ENCODE measurements around the gene AXDND1.
A peak's percentile ranks its signal among the peaks of the same experiment; 100 is the strongest.

Gene AXDND1

GRCh38 chr1:179575497-179576314, 209.9 kb downstream of the AXDND1 start, which contains the start of gene NPHS2:
Gene NPHS2 (minus strand): TSS chr1:179575948. CDS start chr1:179575864, 84 bp downstream.
- DNase-seq (ENCODE audit: low spot score) = no peak

- no peak for DNase-seq (ENCODE audit: low spot score)
Observed at GRCh38 chr1:179576509-179576908, 210.7 kb downstream of the AXDND1 start.

GRCh38 chr1:179583771-179584320, 218.1 kb downstream of the AXDND1 start:
- DNase-seq (ENCODE audit: low spot score) = no peak

GRCh38 chr1:179586107-179586823, 220.5 kb downstream of the AXDND1 start:
- peak; percentile 77 for DNase-seq (ENCODE audit: low spot score)

- DNase-seq (ENCODE audit: low spot score) = no peak
Observed at GRCh38 chr1:179587336-179587735, 221.6 kb downstream of the AXDND1 start.

- DNase-seq (ENCODE audit: low spot score) = no peak
Observed at GRCh38 chr1:179588425-179589024, 222.8 kb downstream of the AXDND1 start.

- DNase-seq (ENCODE audit: low spot score) = no peak
Observed at GRCh38 chr1:179589509-179589908, 223.7 kb downstream of the AXDND1 start.

- no peak for DNase-seq (ENCODE audit: low spot score)
Observed at GRCh38 chr1:179590671-179591070, 224.9 kb downstream of the AXDND1 start.

- no peak for DNase-seq (ENCODE audit: low spot score)
Observed at GRCh38 chr1:179591253-179591591, 225.5 kb downstream of the AXDND1 start.

- DNase-seq (ENCODE audit: low spot score) = peak; percentile 38
Observed at GRCh38 chr1:179591592-179592580, 226.1 kb downstream of the AXDND1 start, which contains the start of gene TDRD5. Gene TDRD5 (plus strand): TSS chr1:179591832. CDS start chr1:179592616, 784 bp downstream.

GRCh38 chr1:179598631-179599030, 232.9 kb downstream of the AXDND1 start:
- no peak for DNase-seq (ENCODE audit: low spot score)

- no peak for DNase-seq (ENCODE audit: low spot score)
Observed at GRCh38 chr1:179599623-179600249, 234.0 kb downstream of the AXDND1 start.

- no peak for DNase-seq (ENCODE audit: low spot score)
Observed at GRCh38 chr1:179601093-179601492, 235.3 kb downstream of the AXDND1 start.

All from HuH-7.5 (cell line).